Loucy (cell line): ENCODE measurements around the gene CCDC126.

Experiments
- H2AFZ ChIP-seq: fragments of 200-600 bp; sonication (generic); 2 replicates; pipeline ENCODE4 v1.6.0; 2016; ENCODE audit warnings: antibody characterized with exemption, mild to moderate bottlenecking, low read length, moderate library complexity
- H3F3A ChIP-seq: fragments of 200-600 bp; 2 replicates; pipeline ENCODE4 v1.6.0; 2016; ENCODE audit warnings: antibody characterized with exemption, low read depth, mild to moderate bottlenecking
- H3K27me3 ChIP-seq: fragments of 200-600 bp; sonication (generic); 2 replicates; pipeline ENCODE4 v1.6.1; 2014; ENCODE audit warnings: low read length, mild to moderate bottlenecking; ENCODE audit not compliant: insufficient read depth, poor library complexity, severe bottlenecking
- H3K36me3 ChIP-seq: fragments of 200-600 bp; sonication (generic); 2 replicates; pipeline ENCODE4 v1.6.1; 2016; ENCODE audit warnings: low read length; ENCODE audit not compliant: insufficient read depth
- H3K4me1 ChIP-seq: fragments of 200-600 bp; sonication (generic); 2 replicates; pipeline ENCODE4 v1.5.1; 2014; ENCODE audit warnings: low read length, mild to moderate bottlenecking; ENCODE audit not compliant: insufficient read depth, poor library complexity, severe bottlenecking
- H3K4me2 ChIP-seq: fragments of 200-600 bp; sonication (generic); 2 replicates; pipeline ENCODE4 v1.6.0; 2014; ENCODE audit warnings: antibody characterized with exemption, low read length, low read depth, mild to moderate bottlenecking; ENCODE audit not compliant: poor library complexity, severe bottlenecking
- H3K4me3 ChIP-seq: fragments of 200-600 bp; sonication (generic); 2 replicates; pipeline ENCODE4 v1.5.1; 2014; ENCODE audit warnings: low read length, mild to moderate bottlenecking, mixed read lengths; ENCODE audit not compliant: poor library complexity, severe bottlenecking
- H3K79me2 ChIP-seq: fragments of 200-600 bp; sonication (generic); 2 replicates; pipeline ENCODE4 v1.6.1; 2014; ENCODE audit warnings: low read length; ENCODE audit not compliant: insufficient read depth
- H3K9ac ChIP-seq: fragments of 200-600 bp; sonication (generic); 2 replicates; pipeline ENCODE4 v1.6.0; 2014; ENCODE audit warnings: mild to moderate bottlenecking, low read depth, low read length, moderate library complexity; ENCODE audit not compliant: poor library complexity, severe bottlenecking
- H3K9me2 ChIP-seq: fragments of 200-600 bp; sonication (generic); replicated peaks from 2 replicates; pipeline ENCODE4 v1.6.1; 2016; ENCODE audit warnings: low read depth, low read length, mixed read lengths
- H3K9me3 ChIP-seq: fragments of 200-600 bp; sonication (generic); 2 replicates; pipeline ENCODE4 v1.6.1; 2014; ENCODE audit warnings: mild to moderate bottlenecking, antibody characterized with exemption, low read length, low read depth; ENCODE audit not compliant: insufficient read depth
- H4K20me1 ChIP-seq: fragments of 200-600 bp; sonication (generic); 2 replicates; pipeline ENCODE4 v1.6.0; 2014; ENCODE audit warnings: antibody characterized with exemption, low read length, mild to moderate bottlenecking; ENCODE audit not compliant: insufficient read depth, poor library complexity, severe bottlenecking
- EZH2phosphoT487 ChIP-seq: fragments of 200-600 bp; IDR thresholded peaks from 2 replicates; pipeline ENCODE4 v1.6.1; 2018; ENCODE audit warnings: antibody characterized with exemption, mild to moderate bottlenecking, moderate library complexity, borderline replicate concordance
- TF ChIP-seq, protein P1 (sequence below): fragments of 200-600 bp; sonication (generic); conservative IDR thresholded peaks from 2 replicates; pipeline ENCODE4 v1.5.1; 2014; ENCODE audit warnings: mild to moderate bottlenecking, antibody characterized with exemption, low read length

Gene CCDC126

GRCh38 chr7:23658831-23659427 is 61.7 kb downstream of the CCDC126 start:
- no peak overlapping the region for H3K9ac ChIP-seq
- H3K36me3 ChIP-seq, result no peaks in the 10 kb centered on the region
- peaks cover under 1% of the 10 kb centered on the region for H3K4me1 ChIP-seq
- TF ChIP-seq, protein P1, sequence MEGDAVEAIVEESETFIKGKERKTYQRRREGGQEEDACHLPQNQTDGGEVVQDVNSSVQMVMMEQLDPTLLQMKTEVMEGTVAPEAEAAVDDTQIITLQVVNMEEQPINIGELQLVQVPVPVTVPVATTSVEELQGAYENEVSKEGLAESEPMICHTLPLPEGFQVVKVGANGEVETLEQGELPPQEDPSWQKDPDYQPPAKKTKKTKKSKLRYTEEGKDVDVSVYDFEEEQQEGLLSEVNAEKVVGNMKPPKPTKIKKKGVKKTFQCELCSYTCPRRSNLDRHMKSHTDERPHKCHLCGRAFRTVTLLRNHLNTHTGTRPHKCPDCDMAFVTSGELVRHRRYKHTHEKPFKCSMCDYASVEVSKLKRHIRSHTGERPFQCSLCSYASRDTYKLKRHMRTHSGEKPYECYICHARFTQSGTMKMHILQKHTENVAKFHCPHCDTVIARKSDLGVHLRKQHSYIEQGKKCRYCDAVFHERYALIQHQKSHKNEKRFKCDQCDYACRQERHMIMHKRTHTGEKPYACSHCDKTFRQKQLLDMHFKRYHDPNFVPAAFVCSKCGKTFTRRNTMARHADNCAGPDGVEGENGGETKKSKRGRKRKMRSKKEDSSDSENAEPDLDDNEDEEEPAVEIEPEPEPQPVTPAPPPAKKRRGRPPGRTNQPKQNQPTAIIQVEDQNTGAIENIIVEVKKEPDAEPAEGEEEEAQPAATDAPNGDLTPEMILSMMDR, result no peak
- TF ChIP-seq EZH2phosphoT487, result no peak
- H3K27me3 ChIP-seq, result no peaks in the 10 kb centered on the region
- H4K20me1 ChIP-seq, result no peaks in the 10 kb centered on the region
- H3K9me2 ChIP-seq, result no peaks in the 10 kb centered on the region
- no peak overlapping the region for H3K4me2 ChIP-seq
- H3F3A ChIP-seq, result no peaks in the 10 kb centered on the region
- H2AFZ ChIP-seq, result no peak overlapping the region
- H3K4me3 ChIP-seq, result no peak overlapping the region
- peaks cover 3% of the 10 kb centered on the region; the same call in 1 of the 2 replicates for H3K9me3 ChIP-seq
- H3K79me2 ChIP-seq, result no peaks in the 10 kb centered on the region

- Histone ChIP-seq H3K9ac (no peak overlapping the region), H3F3A (no peaks in the 10 kb centered on the region), H4K20me1 (no peaks in the 10 kb centered on the region), H3K9me3 (no peaks in the 10 kb centered on the region), H3K4me3 (no peak overlapping the region), H3K36me3 (no peaks in the 10 kb centered on the region), H3K9me2 (no peaks in the 10 kb centered on the region), H3K4me2 (no peak overlapping the region), H3K79me2 (no peaks in the 10 kb centered on the region), H3K4me1 (peaks cover 8% of the 10 kb centered on the region), H2AFZ (no peak overlapping the region), H3K27me3 (no peaks in the 10 kb centered on the region)
- TF ChIP-seq EZH2phosphoT487, result no peak
- TF ChIP-seq, protein P1, result no peak
Observed at GRCh38 chr7:23661385-23661784, 64.2 kb downstream of the CCDC126 start.

DNA sequence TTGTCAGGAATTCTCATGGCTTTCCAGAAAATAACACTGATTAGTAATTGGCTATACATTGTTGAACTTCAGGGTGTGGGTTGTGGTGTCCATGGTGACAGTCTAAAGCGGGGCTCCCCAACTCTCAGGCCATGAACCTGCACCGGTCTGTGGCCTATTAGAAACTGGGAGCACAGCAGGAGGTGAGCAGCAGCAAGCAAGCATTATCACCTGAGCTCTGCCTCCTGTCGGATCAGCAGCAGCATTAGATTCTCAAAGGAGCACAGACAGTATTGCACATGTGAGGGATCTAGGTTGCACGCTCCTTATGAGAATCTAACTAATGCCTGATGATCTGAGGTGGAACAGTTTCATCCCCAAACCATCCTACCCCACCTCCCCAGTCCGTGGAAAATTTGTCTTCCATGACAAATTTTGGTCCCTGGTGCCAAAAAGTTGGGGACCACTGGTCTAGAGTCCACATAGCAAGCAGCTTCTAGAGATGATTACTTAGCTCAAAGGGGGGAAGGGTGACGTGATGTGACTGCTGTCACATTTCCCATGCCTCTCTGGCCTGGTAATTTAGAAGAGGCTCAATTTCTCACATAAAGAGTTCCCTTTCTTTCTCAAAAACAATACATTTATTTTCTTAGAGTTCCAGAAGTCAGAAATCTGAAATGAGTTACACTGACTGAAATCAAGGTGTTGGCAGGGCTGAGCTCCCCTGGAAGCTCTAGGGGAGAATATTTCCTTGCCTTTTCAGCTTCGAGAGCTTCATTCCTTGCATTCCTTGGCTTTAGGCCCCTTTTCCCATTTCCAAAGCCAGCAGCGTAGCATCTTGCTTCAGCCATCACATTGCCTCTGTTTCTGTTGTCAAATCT is 65.2 kb downstream of the CCDC126 start:
- Histone ChIP-seq H3K4me2 (no peak overlapping the region), H3K9me3 (no peaks in the 10 kb centered on the region), H3K4me1 (peaks cover 8% of the 10 kb centered on the region), H2AFZ (no peak overlapping the region), H3K4me3 (no peak overlapping the region), H3K27me3 (no peaks in the 10 kb centered on the region), H3K9me2 (no peaks in the 10 kb centered on the region), H4K20me1 (no peaks in the 10 kb centered on the region), H3F3A (no peaks in the 10 kb centered on the region), H3K9ac (no peak overlapping the region), H3K36me3 (no peaks in the 10 kb centered on the region), H3K79me2 (no peaks in the 10 kb centered on the region)
- no peak for TF ChIP-seq EZH2phosphoT487
- TF ChIP-seq, protein P1, result no peak
